GM19395 (cell line): Measurements from ENCODE around the gene PARP1.
"Not testable (repeated sequence)": the region's sequence is repeated elsewhere in the genome, so short reads cannot be mapped to it uniquely, and the experiment has no call there.

Experiments used
- ATAC-seq: cut with Tn5 transposase; IDR thresholded peaks from one replicate; pipeline ENCODE4 v1.9.1; 2021; ENCODE audit warnings: mild to moderate bottlenecking, moderate library complexity; ENCODE audit not compliant: unreplicated experiment

The PARP1 gene

DNA sequence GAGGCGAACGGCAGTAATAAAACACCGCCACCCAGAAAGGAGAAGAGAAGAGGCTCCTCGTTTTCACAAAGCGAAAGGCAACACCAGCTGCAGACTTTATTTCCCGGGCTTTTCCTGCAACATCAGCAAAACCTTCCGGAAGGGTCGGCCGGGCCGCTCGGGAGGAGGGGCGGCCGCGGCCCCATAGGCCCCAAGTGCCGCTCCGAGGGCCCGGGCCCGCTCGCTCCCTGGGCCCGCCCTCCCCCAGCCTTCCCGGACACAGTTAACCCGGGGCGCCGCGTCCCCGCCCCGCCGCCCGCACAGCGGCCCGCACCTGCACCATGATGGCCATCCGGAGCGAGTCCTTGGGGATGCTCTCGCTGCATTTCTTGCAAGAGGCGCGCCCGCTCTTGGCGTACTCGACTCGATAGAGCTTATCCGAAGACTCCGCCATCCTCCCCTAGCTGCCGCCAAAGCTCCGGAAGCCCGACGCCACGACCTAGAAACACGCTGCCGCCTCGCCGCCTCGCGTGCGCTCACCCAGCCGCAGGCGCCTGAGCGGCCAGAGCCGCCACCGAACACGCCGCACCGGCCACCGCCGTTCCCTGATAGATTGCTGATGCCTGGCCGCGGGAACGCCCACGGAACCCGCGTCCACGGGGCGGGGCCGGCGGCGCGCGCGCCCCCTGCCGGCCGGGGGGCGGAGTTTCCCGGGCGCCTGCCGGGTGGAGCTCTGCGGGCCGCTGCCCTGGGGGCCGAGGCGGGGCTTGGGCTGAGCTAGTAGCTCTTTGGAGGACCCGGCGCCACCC, at the start of gene PARP1:
Gene PARP1 (minus strand): TSS at position 597 of the 788 bp plus-strand sequence. CDS start 164 bp downstream, at position 433.
- ATAC-seq = peak; percentile 75

DNA sequence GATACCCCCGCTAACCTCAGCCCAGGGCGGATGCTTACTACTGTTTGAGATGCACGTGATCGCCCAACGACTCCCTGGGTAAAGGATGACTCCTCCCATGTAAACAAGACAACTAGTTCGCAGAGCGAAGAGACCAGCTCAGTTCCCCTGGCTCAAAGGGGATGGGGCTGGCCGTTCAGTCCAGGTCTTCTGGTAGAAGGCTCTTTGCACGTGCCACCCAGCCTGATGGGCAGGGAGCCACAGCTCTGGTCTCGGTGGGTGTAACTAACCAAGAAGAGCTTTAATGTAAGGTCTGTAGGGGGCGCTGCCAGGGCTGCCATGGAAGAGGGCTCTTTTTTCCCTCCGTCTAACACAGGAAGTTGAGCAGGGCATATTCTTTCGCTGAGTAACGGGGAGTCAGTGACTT, 49.4 kb upstream of the PARP1 start:
- no peak for ATAC-seq

DNA sequence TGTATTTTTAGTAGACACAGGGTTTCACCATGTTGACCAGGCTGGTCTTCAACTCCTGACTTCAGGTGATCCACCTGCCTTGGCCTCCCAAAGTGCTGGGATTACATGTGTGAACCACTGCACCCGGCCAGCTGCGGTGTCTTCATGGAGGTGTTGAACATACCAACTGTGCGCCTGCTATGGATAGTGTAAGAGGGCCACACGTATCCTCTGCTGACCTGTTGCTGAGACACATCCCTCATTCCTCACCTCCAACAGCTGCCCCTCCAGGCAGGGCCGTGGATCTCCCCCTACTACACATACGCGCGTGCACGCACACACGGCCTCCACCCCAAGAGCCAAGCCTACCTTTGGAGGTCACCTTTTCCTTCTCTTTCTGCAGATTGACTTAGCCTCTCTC, 48.0 kb upstream of the PARP1 start:
- ATAC-seq = no peak

DNA sequence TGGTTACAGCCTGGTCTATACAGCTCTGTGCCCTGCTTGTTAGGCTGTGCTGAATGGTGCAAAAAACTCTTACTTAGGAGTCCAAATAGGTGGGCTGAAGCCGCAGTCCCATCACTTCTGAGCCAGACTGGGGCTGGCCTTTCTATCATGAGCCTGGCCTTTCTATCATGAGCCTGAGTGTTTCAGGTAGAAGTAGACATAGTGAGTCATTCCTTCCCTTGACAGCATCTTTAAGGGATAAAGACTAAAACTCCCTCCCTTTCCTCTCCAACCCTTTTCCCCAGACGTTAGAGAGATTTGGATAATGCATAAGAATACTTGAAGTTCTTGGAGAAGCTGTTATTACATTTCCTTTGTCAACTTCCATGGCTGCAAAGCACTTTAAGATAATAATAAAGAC, 46.5 kb upstream of the PARP1 start:
- no peak for ATAC-seq

DNA sequence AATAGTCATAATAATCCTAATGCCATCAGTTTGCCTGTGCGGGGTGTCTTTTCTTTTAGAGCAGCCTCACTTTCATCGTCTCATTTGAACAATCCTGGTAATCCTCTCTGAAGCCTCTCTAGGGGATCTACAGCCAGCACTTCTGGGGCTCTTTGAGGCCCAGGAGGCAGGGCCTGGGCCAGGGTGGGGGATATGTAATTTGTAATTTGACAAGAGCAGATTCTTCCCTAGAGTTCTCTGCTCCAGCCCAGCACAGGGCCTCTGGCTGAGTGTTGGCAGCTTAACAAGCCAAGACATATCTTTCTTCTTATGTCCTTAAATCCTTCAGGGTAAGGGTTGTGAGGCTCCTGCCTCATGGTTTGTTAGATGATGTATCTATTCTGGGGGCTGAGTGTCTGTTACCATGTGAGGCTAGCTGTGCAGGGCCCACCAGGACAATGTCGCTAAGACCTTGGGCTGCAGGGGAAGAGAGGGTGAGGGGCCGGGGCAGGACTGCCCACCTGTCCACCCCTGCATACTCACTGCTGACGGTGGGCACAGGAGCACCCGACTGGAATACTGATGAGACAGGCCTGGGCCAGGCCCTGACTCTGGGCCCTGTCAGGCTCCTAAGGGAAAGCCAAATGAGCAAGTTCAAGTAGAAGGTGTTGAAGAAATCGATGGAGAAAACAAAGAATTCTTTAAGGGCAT, 45.3 kb upstream of the PARP1 start:
- no peak for ATAC-seq

DNA sequence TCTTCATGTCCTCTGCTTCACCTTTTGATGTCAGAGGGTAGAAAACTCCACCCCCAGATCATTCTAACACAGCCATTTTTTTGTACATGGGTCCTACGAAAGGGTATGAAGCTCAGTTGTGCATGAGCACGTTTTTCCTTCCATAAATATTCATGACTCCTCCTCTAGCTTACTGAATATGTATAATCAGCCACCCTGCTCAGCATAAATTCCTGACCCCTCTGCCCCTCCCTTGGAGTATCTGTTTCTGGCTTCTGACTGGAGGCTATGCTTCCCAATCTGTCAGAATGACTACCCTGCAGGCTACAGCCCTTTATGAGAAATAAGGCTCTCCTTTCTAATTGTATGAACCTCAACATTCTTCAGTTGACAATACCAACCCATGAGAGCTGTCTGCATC, 42.8 kb upstream of the PARP1 start:
- no peak for ATAC-seq

DNA sequence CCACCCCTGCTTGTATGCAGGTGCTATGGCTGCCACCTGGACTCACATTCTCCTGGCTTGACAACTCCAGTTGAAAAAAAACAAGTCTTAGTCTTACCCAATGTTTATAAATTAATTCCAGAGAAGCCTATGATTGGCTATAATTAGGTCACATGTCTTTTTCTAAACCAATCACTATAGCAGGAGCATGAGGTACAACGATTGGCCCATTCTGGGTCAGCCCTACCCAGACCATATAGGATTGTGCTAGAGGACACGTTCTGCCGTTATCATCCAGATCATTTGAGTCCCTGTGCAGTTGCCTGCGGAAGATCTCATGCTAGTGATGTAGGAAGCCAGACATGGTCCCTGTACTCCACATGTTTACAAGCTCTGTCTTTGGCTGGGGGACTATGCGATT, 41.9 kb upstream of the PARP1 start:
- no peak for ATAC-seq

DNA sequence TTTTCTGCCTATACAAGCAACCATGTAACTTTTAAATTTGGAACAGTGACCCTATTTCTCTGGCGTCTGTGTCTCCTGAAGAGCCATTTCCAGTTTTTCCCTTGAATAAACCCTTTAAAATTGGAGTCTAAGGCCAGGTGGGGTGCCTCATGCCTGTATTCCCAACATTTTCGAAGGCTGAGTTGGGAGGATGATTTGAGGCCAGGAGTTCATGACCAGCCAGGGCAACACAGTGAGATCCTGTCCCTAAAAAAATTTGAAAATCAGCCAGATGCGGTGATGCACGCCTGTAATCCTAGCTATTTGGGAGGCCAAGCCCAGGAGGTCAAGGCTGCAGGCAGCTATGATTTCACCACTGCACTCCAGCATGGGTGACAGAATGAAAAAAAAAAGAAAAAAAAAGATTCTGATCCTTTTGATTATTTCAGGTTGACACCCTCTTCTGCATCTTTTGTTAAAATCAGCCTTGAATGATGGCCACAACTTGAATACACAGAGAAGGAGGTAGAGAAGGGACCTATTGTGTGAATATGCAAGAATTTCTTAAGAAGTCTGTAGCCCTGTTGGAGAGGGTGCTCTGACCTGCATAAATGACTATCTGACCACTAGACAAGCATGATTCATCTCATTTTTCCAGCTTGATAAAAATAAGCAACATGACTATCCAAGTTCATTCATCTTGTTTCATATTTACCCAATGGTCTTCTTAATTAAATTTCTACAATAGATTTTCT, 40.2 kb upstream of the PARP1 start:
- ATAC-seq = no peak

DNA sequence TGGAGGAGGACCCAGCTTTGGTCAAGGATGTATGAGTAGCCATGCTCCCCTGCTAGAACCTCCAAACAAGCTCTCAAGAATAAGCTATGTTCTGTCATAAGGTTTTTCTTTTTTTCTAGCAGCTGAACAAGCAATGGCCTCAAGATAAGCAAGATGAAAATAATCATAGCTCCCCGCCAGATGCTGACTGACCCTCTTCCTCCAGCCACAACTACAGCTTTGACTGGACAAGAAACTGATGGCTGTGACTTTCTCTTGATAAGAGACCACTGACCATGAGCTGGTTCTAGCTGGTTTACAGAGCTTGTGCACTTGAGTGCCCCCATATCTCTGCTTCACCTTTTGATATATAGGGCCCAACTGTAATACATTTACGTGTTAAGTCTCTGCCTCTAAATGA, 38.2 kb upstream of the PARP1 start:
- no peak for ATAC-seq

DNA sequence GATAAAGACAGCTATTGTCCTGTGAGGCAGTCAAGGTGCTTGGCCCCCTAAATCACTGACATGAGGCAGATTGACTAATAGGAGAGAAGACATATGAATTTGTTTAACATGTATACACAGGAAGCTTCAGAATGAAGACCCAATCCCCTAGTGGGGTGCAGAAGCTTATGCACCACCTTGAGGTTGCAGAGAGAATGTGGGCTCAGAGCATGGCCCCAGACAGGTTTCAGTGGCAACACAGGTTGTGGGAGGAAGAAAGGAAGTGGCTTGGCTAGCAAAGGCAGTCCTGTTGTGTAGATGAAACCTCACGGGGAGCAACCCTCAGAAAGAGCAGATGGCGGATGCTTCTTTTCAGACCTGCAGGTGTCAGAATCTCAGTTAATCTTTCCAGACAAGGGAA, 37.0 kb upstream of the PARP1 start:
- peak; percentile 100 for ATAC-seq

DNA sequence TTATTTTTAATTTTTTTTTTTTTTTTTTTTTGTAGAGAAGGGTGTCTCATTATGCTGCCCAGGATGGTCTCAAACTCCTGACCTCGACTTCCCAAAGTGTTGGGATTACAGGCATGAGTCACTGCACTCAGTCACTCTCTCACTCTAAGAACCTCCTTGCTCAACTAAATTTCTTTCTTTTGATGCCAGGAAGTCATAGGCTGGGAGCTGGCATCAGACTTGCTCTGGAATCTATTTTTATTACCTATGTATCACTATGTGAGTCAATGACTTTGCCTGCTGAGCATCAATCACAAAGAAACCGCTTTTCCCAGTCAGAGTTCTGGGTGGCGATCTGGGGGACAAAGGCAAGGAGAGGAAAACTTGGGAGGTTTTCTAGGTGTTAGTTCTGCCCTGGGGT, 35.5 kb upstream of the PARP1 start:
- no peak for ATAC-seq

DNA sequence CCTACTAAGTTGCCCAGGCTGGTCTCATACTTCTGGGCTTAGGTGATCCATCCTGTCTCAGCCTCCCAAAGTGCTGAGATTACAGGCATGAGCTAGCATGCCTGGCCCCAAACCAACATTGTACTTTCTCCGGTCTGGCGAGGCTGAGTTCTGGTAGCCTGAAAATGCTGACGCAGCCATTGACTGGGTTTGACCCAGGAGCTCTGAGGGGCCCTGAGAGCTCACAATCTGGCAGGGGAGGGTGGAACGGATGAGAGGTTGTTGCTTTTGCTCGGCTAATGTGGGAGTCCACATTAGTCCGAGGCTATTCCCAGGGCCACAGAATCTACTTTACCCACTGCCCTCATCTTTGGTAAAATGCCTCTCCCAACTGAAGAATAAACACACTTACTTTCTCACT, 35.1 kb upstream of the PARP1 start:
- no peak for ATAC-seq

DNA sequence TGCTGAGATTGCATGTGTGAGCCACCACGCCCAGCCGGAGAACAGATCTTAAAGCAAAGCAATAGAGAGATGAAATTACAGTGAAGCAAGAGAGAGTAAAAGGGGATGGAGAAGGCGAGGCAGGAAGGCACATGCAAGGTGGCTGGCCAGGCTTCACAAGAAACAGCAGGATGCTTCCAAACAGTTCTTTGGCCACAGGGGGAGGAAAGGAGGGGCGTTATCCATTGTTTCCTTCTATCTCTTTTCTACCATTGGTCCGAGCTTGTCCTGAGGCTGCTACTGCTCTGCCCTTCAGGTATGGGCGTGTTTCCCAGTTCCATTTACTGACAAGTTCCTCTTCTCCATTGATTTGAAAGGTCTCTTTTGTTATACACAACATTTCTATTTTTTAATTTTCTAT, 33.7 kb upstream of the PARP1 start:
- ATAC-seq = no peak

DNA sequence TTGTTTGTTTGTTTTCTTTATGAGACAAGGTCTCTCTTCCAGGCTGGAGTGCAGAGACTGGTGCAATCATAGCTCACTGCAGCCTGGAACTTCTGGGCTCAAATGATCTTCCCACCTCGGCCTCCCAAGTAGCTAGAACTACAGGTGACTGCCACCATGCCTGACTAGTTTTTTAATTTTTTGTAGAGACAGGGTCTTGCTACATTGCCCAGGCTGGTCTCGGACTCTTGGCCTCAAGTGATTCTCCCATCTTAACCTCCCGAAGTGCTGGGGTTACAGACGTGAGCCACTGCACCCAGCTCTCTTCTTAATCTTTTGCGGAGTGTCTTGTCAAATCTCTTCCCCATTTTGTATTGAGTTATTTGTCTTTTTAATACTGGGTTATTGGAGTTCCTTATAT, 32.6 kb upstream of the PARP1 start:
- no peak for ATAC-seq

DNA sequence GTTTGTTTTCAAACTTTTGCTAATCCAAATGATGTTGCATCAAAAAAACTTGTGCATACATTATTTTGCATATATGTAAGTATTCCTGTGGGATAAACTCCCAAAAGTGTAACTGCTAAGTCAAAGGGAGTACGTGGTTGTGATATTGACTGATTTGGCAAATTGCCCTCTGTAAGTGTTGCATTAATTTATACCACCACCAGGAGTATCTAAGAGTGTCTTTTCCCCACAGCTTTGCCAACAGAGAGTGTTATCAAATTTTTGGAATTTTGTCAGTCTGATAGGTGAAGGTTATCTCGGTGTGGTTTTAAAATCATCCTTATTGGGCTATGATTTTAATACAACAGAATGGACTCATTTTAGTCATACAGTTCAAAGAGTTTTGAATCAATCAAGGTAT, 30.1 kb upstream of the PARP1 start:
- ATAC-seq = no peak

DNA sequence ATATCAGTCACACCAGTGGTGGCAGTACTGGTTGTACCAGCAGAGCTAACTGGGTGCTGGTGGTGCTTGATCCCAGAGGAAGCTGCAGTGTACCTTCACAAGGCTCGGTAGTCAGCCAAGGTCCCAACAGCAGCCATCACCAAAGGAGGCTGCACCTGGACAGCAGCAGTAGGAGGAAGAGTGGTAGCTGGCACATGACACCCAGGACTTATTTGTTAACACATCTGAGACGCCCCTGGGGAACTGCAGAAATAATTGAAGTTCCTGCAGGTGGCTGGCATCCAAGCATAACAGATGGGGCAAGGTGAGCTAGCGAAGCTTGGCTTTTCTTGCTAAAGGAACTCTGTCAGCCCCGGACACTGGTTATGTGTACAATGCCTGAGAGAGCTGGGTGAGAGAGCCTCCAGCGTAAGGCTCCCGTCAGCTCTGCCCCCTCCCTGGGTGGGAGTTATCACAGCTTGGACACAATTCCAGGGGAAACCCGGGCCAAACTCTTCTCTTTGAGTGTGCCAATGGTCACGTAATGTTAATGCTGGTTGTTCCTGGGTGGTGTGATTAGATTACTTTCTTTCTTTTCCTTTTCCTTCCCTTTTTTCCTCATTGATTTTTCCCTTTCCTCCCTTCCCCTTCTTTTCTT, 29.1 kb upstream of the PARP1 start:
- no peak for ATAC-seq

DNA sequence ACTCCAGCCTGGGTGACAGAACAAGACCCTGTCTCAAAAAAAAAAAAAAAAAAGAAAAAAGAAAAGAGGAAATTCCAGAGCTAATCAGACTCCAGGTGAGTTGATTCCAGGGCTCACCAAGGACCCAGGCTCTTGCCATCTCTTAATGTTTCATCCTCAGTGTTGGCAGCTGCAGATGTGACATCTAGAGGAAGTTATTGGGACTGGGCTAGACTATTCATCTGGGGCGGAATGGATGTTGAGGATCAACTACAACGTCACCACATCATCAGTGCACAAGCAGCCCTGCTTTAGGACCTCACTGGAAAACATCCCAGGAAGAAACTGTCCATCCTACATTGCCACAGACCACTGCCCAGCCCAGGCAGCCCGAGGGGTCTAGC, 28.6 kb upstream of the PARP1 start:
- ATAC-seq = no peak

DNA sequence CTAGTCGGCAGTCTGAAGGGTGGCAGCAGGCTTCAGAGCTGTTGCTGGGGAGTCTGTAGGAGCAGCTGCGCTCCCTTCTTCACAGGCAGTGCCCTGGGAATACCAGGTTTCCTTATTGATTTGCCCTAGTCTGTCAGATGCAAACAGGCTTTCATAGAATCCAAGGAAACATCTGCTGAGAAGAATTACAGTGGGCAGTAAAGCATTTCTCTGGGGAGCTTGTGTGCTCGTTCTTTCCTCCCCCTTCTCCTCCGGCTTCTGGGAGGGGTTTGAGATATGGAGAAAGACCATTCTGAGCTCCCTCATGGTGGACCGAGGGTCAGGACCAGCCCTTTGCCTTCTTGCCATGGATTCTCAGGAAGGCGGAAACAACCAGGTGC, 25.4 kb upstream of the PARP1 start:
- ATAC-seq = no peak

DNA sequence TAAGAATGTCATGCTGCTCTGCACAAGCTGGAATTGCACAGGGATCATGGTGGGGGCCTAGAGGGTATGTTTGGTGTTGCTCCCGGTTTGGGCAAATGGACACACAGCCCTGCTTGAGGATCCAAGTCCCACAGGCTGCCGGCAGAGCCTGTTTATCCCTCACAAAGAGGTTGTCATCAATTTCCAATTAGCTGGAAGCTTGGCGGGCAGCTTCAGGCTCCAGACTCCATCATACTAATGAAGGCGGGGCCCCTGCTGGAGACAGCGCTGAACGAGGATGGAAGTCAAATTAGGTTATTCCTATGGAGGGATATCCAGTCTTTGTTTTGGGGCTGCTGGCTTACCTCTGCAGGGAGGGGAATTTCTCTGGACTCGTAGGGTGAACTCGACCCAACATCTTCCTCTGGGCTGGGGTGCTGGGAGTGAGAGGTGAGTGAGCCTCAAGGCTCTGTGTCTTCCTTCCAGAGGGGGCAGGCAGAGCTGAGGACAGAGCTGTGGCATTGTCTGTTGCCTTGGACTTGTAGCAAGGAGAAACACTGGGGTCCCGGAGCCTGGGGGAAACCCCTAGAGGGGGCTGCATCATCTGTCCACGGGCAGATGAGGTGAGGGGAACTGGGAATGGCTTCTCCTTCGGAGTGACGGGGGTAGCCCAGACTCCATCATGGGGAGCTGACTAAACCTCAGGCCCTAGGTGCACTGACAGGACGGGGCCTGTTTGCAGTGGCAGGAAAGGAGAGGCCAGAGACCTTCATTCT, 24.9 kb upstream of the PARP1 start:
- ATAC-seq = no peak

DNA sequence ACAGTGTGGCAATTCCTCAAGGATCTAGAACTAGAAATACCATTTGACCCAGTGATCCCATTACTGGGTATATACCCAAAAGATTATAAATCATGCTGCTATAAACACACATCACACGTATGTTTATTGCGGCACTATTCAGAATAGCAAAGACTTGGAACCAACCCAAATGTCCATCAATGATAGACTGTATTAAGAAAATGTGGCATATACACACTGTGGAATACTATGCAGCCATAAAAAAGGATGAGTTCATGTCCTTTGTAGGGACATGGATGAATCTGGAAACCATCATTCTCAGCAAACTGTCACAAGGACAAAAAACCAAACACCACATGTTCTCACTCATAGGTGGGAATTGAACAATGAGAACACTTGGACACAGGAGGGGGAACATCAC, 24.0 kb upstream of the PARP1 start:
- ATAC-seq = not testable (repeated sequence)
